ENCODE data around the gene ZC2HC1C.

Gene ZC2HC1C

GRCh38 chr14:75025082-75025481 is 44.4 kb upstream of the ZC2HC1C start:
- H4K20me1 ChIP-seq (ENCODE audit: insufficient read depth, low read length, poor library complexity, severe bottlenecking) = no peaks in the 10 kb centered on the region
- H2AFZ ChIP-seq (ENCODE audit: low read length) = no peak overlapping the region
- H3K4me2 ChIP-seq (ENCODE audit: low read depth, low read length, poor library complexity, severe bottlenecking) = no peak overlapping the region
- no peaks in the 10 kb centered on the region for H3K9me2 ChIP-seq (replicated peaks; ENCODE audit: low read depth, low read length)
- H3K4me1 ChIP-seq (ENCODE audit: insufficient read depth, low read length, poor library complexity, severe bottlenecking) = no peaks in the 10 kb centered on the region
- H3K9me3 ChIP-seq (ENCODE audit: insufficient read depth, low read depth, low read length) = no peaks in the 10 kb centered on the region
- no peaks in the 10 kb centered on the region for H3F3A ChIP-seq (ENCODE audit: low read depth)
- no peaks in the 10 kb centered on the region for H3K36me3 ChIP-seq (ENCODE audit: insufficient read depth, low read length)
- no peak overlapping the region for H3K4me3 ChIP-seq (ENCODE audit: low read length, poor library complexity, severe bottlenecking)
- H3K9ac ChIP-seq (ENCODE audit: low read depth, low read length, poor library complexity, severe bottlenecking) = no peak overlapping the region
- TF ChIP-seq CTCF (conservative IDR thresholded peaks at IDR 0.05; ENCODE audit: low read length) (no peak), EZH2phosphoT487 (IDR thresholded peaks at IDR 0.05; ENCODE audit: borderline replicate concordance) (no peak)
- H3K27me3 ChIP-seq (ENCODE audit: insufficient read depth, low read length, poor library complexity, severe bottlenecking) = no peaks in the 10 kb centered on the region
- H3K79me2 ChIP-seq (ENCODE audit: insufficient read depth, low read length) = no peaks in the 10 kb centered on the region

GRCh38 chr14:75025876-75026275 is 43.6 kb upstream of the ZC2HC1C start:
- no peaks in the 10 kb centered on the region for H3K4me1 ChIP-seq (ENCODE audit: insufficient read depth, low read length, poor library complexity, severe bottlenecking)
- TF ChIP-seq CTCF (conservative IDR thresholded peaks at IDR 0.05; ENCODE audit: low read length) (no peak), EZH2phosphoT487 (IDR thresholded peaks at IDR 0.05; ENCODE audit: borderline replicate concordance) (no peak)

DNA sequence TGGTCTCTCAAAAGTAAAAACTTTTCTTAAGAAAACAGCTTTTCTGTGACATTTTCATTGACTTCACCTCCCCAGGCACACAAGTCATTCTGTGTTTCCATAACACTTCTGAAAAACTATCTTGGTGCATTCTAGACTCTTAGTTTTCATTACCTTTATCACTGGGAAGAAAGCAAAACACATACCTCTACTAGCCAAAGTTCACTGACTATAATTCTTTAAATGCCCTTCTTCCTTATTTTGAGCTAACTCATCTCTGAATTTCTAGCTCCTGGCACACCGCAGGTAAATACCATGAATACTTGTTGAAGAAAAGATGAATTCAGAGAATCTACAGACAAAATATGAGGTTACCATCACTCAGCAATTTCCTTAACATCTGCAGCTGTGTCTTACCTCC is 39.3 kb upstream of the ZC2HC1C start:
- Histone ChIP-seq H3K9ac (ENCODE audit: low read depth, low read length, poor library complexity, severe bottlenecking) (no peak overlapping the region), H3K4me2 (ENCODE audit: low read depth, low read length, poor library complexity, severe bottlenecking) (no peak overlapping the region), H3K27me3 (ENCODE audit: insufficient read depth, low read length, poor library complexity, severe bottlenecking) (no peaks in the 10 kb centered on the region), H3F3A (ENCODE audit: low read depth) (no peaks in the 10 kb centered on the region), H3K4me1 (ENCODE audit: insufficient read depth, low read length, poor library complexity, severe bottlenecking) (no peaks in the 10 kb centered on the region), H4K20me1 (ENCODE audit: insufficient read depth, low read length, poor library complexity, severe bottlenecking) (no peaks in the 10 kb centered on the region), H3K36me3 (ENCODE audit: insufficient read depth, low read length) (no peaks in the 10 kb centered on the region), H2AFZ (ENCODE audit: low read length) (no peak overlapping the region), H3K79me2 (ENCODE audit: insufficient read depth, low read length) (no peaks in the 10 kb centered on the region), H3K9me3 (ENCODE audit: insufficient read depth, low read depth, low read length) (no peaks in the 10 kb centered on the region), H3K9me2 (replicated peaks; ENCODE audit: low read depth, low read length) (no peaks in the 10 kb centered on the region), H3K4me3 (ENCODE audit: low read length, poor library complexity, severe bottlenecking) (no peak overlapping the region)
- no peak for TF ChIP-seq CTCF (conservative IDR thresholded peaks at IDR 0.05; ENCODE audit: low read length)
- no peak for TF ChIP-seq EZH2phosphoT487 (IDR thresholded peaks at IDR 0.05; ENCODE audit: borderline replicate concordance)

More at GRCh38 chr14:75025876-75026275, 43.6 kb upstream of the ZC2HC1C start:
- H3K4me2 ChIP-seq (ENCODE audit: low read depth, low read length, poor library complexity, severe bottlenecking) = no peak overlapping the region
- no peaks in the 10 kb centered on the region for H3K9me3 ChIP-seq (ENCODE audit: insufficient read depth, low read depth, low read length)
- no peak overlapping the region for H2AFZ ChIP-seq (ENCODE audit: low read length)
- H3K79me2 ChIP-seq (ENCODE audit: insufficient read depth, low read length) = no peaks in the 10 kb centered on the region
- H3K36me3 ChIP-seq (ENCODE audit: insufficient read depth, low read length) = no peaks in the 10 kb centered on the region
- H3K9ac ChIP-seq (ENCODE audit: low read depth, low read length, poor library complexity, severe bottlenecking) = no peak overlapping the region
- H3K4me3 ChIP-seq (ENCODE audit: low read length, poor library complexity, severe bottlenecking) = no peak overlapping the region
- no peaks in the 10 kb centered on the region for H4K20me1 ChIP-seq (ENCODE audit: insufficient read depth, low read length, poor library complexity, severe bottlenecking)
- H3K9me2 ChIP-seq (replicated peaks; ENCODE audit: low read depth, low read length) = no peaks in the 10 kb centered on the region
- no peaks in the 10 kb centered on the region for H3K27me3 ChIP-seq (ENCODE audit: insufficient read depth, low read length, poor library complexity, severe bottlenecking)
- no peaks in the 10 kb centered on the region for H3F3A ChIP-seq (ENCODE audit: low read depth)

Data from Loucy (cell line).